AG10803 (cell line): Measurements from ENCODE around the gene DMPK.

Experiments
- DNase-seq: peaks from one replicate; pipeline ENCODE4 v3.0.0; 2010; ENCODE audit warnings: low read depth
- H3K4me3 ChIP-seq: 2 replicates; pipeline ENCODE4 v1.5.1; 2011; ENCODE audit warnings: mild to moderate bottlenecking, low read length, control low read depth
- TF ChIP-seq, protein P1 (sequence below): conservative IDR thresholded peaks from 2 replicates; pipeline ENCODE4 v1.5.1; 2011; ENCODE audit warnings: mild to moderate bottlenecking, low read length, control low read depth, inconsistent platforms

Gene DMPK

DNA sequence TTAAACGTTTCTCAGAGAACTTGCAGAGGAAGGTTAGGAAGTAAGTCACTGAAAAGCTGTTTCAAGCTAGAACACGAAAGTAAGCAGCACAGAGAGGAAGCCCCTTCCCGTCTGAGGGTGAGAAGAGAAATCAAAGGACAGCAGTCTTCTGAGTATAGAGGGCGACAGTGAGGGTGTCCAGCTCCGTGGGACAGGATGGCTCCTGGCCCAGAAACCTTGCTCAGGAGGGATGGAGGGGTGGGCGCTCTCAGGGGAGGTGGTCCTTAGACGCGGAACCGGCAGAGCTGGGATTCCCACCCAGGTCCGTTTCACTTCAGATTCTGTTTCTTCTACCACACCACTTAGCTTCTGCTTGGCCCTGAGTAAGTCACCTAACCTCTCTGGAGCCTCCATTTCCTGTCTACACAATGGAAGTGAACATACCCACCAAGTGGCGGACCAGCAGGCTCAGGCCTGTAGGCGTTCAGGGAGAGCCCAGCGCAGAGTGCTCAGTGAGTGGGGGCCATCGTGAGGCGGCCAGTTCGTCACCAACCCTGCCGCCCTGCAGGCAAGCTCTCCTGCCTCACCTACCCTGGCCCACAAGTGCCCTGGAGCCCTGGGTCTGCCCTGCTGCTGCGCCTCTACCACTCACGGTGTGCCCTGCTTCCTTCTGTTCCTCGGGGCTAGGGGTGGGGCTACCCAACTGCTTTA, 38.3 kb upstream of the DMPK start:
- DNase-seq, result no peak
- TF ChIP-seq, protein P1, sequence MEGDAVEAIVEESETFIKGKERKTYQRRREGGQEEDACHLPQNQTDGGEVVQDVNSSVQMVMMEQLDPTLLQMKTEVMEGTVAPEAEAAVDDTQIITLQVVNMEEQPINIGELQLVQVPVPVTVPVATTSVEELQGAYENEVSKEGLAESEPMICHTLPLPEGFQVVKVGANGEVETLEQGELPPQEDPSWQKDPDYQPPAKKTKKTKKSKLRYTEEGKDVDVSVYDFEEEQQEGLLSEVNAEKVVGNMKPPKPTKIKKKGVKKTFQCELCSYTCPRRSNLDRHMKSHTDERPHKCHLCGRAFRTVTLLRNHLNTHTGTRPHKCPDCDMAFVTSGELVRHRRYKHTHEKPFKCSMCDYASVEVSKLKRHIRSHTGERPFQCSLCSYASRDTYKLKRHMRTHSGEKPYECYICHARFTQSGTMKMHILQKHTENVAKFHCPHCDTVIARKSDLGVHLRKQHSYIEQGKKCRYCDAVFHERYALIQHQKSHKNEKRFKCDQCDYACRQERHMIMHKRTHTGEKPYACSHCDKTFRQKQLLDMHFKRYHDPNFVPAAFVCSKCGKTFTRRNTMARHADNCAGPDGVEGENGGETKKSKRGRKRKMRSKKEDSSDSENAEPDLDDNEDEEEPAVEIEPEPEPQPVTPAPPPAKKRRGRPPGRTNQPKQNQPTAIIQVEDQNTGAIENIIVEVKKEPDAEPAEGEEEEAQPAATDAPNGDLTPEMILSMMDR, result no peak
- H3K4me3 ChIP-seq, result no peak overlapping the region

DNA sequence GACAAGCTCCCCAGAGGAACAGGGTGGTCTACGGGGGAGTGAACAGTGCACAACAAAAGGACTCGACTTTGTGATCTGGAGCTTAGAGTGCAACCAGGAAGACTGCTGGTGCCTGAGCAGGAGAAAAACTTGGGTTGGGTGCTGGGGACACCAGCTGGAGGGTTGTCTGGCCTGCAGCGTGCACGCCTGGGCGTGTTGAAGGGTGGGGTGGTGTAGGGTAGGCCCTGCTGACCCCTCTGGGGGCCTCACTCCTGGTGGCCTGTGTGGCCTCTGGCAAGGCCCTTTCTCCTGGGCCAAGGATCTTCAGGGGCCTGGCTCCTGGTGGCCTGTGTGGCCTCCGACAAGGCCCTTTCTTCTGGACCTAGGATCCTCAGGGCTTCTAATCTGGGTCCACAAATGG, 37.5 kb upstream of the DMPK start:
- H3K4me3 ChIP-seq, result no peak overlapping the region

GRCh38 chr19:45817725-45818301, 35.5 kb upstream of the DMPK start:
- TF ChIP-seq, protein P1, result no peak
- no peak overlapping the region for H3K4me3 ChIP-seq
- DNase-seq, result no peak

More for the DNA sequence above, 37.5 kb upstream of the DMPK start:
- no peak for DNase-seq
- TF ChIP-seq, protein P1, result no peak

- TF ChIP-seq, protein P1, result peak; percentile 91
- peak; percentile 90 for DNase-seq
- H3K4me3 ChIP-seq, result no peak overlapping the region
Measured at GRCh38 chr19:45817010-45817724, 34.9 kb upstream of the DMPK start.

- H3K4me3 ChIP-seq, result no peak overlapping the region
- TF ChIP-seq, protein P1, result no peak
- DNase-seq, result no peak
Measured at GRCh38 chr19:45816236-45817009, 34.1 kb upstream of the DMPK start.

- no peak overlapping the region for H3K4me3 ChIP-seq
- TF ChIP-seq, protein P1, result no peak
- DNase-seq, result no peak
Measured at GRCh38 chr19:45815481-45816216, 33.4 kb upstream of the DMPK start.
